NCI-H345 treated with DMSO at 0.1 percent for 48 hours (cell line): ENCODE results near the gene POU2F1.

Source experiments
- DNase-seq: peaks from one replicate; lab custom pipeline; 2025; ENCODE audit not compliant: unreplicated experiment; lab: John Stamatoyannopoulos, UW

The POU2F1 gene

DNA sequence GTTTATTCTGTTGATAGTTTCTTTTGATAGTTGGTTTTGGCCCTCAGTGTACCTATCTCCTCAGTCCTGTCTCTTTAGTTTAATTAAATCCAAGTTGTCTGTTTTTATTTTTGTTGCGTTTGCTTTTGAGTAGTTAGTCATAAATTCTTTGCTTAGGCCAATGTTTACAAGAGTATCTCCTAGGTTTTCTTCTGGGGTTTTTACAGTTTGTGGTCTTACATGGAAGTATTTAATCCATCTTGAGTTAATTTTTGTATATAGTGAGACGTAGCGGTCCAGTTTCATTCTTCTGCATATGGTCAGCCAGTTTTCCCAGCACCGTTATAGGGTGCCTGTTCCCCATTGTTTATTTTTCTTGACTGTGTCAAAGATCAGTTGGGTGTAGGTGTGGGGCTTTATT, 139.4 kb downstream of the POU2F1 start:
- DNase-seq = no peak

GRCh38 chr1:167362638-167363037, 142.0 kb downstream of the POU2F1 start:
- DNase-seq = no peak

- no peak for DNase-seq
Observed at GRCh38 chr1:167364826-167365225, 144.1 kb downstream of the POU2F1 start.

- no peak for DNase-seq
Observed at GRCh38 chr1:167365360-167365759, 144.7 kb downstream of the POU2F1 start.

GRCh38 chr1:167367705-167368104, 147.0 kb downstream of the POU2F1 start:
- DNase-seq = no peak

GRCh38 chr1:167369175-167369574, 148.5 kb downstream of the POU2F1 start:
- no peak for DNase-seq

DNA sequence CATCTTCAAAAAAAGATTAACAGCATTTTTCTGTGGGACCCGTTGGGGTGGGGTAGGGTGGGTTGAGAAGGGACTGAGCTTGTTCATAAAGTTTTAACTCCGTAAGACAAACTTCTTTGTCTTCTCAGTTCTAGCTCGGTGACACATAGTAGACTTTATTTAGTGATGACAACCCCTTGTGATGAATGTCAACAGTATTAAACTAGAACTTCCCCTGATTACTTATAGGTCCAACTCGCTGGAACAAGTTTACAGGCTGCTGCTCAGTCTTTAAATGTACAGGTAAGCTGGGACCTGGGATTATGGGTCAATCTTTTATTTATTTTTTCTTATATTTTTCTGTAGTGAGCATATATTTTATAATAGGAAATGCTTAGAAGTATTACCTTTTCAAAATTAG, 149.2 kb downstream of the POU2F1 start:
- no peak for DNase-seq

DNA sequence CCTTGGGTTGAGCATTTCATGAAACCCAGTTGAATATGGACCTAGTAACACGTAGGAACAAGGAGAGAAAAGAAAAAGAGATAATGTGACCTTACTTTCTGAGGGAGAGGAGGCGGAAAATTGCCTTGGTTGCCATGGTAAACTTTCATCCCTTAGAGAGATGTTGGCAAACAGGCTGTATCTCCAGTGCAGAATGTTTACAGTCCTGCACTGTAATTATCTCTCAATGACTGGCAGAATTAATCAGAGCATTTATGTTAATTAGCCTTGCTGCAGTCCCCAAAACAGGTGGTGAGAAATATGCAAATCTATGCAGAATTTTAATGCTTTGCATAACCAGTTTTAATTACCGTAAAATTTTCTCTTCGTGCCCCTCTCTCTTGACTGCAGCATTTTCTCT, 150.3 kb downstream of the POU2F1 start:
- no peak for DNase-seq

DNA sequence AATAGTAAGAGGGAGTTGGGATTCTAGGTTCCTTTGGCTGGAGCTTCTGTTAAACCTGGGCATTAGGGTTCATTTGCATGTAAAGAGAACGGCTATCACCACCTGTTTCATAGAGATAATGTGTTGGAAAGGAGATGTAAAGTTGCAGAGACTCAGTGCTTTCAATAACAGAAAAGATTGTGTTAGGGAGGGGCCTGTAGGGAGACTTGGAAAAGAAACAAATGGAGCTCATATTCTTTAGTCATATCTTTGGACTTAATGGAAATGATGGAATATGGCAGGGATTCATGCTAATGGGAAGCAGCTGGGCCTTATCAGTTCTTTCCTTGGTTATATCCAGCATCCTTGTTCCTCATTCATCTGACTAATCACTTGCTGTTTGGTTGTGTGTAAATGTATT, 152.7 kb downstream of the POU2F1 start:
- no peak for DNase-seq

- DNase-seq = no peak
Observed at GRCh38 chr1:167373986-167374385, 153.3 kb downstream of the POU2F1 start.

DNA sequence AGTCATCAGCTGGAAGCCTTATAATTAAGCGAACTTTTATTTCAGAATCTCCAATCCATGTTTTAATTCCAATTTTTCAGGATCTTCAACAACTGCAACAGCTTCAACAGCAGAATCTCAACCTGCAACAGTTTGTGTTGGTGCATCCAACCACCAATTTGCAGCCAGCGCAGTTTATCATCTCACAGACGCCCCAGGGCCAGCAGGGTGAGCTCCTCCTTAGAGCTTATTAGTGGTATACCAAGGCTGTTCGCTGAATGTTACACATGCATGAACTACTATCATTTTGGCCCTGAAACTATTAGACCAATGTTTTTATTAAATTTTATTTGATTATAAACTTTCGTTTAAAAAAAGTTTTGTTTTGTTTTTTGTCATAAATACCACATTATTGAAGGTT, 155.3 kb downstream of the POU2F1 start:
- no peak for DNase-seq

- DNase-seq = no peak
Observed at GRCh38 chr1:167387251-167387910, 166.7 kb downstream of the POU2F1 start.

DNA sequence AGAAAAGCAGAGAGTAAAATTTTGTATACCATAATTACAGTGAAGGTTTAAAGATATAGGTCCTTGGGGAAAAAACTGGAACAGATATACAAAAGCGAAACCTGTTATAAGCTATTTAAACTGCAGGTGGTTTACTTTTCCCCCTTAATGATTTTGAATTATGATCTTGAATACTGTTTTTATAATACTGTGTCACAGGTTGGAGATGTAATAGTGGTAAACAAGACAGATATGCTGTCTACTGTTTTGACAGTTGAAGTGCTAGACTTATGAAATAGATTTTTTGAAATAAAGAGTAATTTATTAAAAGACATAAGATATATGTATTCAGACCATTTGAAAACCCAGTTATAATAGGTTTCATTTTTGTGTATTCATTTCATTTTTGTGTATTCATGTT, 168.3 kb downstream of the POU2F1 start:
- no peak for DNase-seq

DNA sequence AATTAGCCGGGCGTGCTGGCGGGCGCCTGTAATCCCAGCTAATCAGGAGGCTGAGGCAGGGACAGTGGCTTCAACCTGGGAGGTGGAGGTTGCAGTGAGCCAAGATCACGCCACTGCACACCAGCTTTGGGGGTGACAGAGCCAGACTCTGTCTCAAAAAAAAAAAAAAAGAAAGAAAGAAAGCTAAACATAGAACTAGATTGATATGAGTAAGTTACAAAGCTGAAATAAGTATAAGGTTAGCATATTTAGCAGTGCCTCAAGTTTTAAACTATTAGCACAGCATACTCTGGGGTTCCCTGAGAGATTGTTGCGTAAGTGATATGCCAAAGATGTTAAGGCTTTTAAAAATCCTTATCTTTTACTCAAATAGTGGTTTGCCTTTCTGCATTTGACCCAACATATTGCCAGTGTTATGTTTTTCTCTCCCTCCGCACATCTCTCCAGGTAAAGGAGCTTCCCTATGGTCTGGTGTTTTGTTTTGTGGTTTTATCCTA, 171.6 kb downstream of the POU2F1 start:
- no peak for DNase-seq

DNA sequence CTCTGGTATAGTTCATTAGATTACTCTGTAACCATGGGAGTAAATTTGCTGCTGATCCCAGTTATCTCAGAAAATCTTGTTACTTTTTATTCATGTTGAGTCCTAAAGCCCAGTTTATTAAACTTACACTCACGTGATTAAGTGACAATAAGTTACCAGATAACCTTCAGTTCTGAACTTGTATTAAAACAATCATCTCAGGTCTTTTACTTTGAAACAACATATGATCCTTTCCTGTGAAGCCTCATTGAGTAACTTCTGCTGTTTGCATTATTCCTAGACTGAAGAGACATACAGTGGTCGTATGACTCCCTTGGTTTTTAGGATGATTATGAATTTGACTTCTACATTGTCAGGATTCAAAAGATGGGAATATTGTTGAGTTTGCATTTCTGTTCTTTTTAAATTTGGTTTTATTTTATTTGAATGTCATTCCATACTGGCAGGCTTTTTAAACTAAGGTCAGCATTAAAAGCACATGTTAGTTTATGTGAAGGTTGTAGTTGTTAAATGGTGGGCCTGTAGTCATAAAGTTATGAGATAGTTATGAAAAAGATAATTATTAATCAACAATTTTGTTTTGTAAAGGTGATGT, 179.8 kb downstream of the POU2F1 start:
- no peak for DNase-seq

DNA sequence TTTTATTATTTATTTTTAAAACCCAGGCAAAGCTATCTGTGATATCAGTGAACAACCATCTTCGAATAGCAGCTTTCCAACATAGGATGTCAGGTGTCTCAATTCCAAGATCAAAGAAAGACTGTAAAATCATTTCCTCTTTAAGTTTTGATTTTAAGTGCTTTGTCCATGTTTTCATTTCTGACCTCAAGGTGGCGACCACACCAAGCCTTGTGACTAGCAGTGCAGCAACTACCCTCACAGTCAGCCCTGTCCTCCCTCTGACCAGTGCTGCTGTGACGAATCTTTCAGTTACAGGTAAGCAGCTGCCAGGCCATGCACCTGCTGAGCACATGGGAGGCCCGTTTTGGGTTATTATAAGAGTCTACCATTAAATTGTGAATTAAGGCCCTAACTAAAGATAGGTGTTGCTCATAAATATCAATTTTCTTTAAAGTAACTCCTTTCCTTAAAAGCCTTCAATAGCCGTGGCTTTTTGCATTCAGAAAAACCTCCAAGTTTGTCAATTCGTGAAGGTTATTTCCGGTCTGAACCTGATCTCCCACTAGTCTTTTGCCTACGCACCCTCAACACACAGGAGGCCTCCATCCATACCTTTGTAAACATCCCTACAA, 180.7 kb downstream of the POU2F1 start:
- DNase-seq = peak; percentile 25

- DNase-seq = no peak
Observed at GRCh38 chr1:167404161-167404888, 183.6 kb downstream of the POU2F1 start.

DNA sequence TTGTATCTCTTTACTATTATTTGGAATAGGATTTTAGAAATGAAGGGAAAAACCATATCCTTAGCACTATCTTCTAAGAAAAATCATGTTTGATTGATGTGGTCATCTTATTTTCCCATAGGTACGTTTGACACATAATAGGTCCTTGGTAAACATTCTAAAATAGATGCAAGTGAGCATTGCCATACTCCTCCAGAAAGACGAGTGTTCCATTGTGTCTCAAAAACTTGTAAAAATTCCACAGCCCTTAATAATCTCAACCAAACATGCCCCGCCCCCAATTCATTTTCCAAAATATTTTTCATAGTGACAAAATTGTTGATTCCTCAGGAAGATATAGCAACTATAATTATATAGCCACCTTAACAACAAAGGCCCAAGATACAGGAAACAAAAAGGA, 184.2 kb downstream of the POU2F1 start:
- no peak for DNase-seq

DNA sequence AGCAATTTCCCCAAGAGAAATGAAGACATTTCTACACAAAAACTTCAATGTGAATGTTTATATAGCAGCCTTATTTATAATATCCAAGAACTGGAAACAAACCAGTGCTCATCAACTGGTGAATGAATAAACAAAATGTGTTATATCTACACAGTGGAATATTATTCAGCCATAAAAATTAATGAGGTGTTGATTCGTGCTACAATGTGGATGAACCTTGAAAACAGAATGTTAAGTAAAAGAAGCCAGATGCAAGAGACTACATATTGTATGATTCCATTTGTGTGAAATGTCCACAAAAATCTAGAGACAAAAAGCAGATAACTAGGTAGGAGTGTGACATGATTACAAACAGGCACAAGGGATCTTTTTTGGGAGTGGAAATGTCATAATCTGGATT, 187.7 kb downstream of the POU2F1 start:
- DNase-seq = no peak

DNA sequence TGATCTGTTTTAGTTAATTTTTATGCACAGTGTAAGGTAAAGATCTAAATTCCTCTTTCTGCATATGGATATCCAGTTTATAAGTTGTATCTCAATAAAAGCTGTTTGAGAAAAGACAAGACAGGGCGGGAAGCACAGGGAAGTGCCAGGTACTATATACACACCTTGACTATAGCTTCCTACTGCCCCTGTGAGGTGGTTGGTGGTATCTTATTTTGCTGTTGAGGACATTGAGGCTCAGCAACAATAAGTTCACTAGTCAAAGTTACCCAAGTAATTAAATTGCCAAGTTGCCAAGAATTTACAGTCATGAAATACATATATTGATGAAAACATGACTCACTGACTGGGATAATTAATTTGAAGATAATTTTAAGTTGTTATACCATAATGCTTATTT, 188.5 kb downstream of the POU2F1 start:
- DNase-seq = no peak

DNA sequence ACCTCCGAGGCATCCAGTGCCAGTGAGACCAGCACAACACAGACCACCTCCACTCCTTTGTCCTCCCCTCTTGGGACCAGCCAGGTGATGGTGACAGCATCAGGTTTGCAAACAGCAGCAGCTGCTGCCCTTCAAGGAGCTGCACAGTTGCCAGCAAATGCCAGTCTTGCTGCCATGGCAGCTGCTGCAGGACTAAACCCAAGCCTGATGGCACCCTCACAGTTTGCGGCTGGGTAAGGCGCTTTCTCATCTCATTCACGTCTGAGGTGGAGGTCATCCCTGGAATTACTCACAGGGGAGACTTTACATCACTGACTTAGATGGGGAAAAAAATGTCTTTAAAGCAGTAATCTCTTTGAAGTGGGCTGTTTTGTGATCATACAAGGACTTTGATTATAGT, 191.4 kb downstream of the POU2F1 start:
- no peak for DNase-seq

GRCh38 chr1:167412920-167413319, 192.2 kb downstream of the POU2F1 start:
- no peak for DNase-seq
